Body of pancreas (tissue), 4 donors: ENCODE measurements around the gene SNED1.

Experiments
- POLR2A ChIP-seq, 3 donors: fragments of 450-650 bp; IDR thresholded peaks; one replicate each; pipeline ENCODE4 v1.6.1; 2016; ENCODE audit warnings: antibody characterized with exemption in 3 of 3, mild to moderate bottlenecking in 2 of 3
- TF ChIP-seq, protein P1 (sequence below), 7 experiments: fragments of 450-650 bp in 4 of 7; fragments of 200-600 bp in 3 of 7; sonication (generic) in 3 of 7; IDR thresholded peaks; one replicate each; pipeline ENCODE4 v1.5.1; 2016 to 2019; ENCODE audit warnings: antibody characterized with exemption in 7 of 7

DNA sequence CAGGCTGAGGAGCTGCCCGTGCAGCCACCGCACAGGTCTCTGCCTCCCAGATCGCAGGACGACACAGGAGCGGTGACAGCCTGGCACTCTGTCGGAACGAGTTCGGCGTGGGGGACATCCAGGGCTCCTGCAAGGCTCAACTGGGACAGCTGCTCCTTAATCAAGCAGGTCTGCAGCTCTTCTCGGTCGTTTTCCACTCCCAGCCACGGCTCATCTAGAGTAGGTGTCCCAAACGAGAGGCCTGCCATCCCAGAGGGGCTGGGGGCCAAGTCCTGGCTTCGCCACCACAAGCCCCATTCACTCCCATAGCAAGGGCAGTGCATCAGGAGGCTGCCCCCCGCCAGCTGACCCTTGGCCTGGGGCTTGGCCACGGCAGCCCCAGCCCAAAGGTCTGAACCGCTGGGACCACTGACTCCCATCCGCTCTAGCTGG is 128.4 kb downstream of the SNED1 start:
- TF ChIP-seq, protein P1, sequence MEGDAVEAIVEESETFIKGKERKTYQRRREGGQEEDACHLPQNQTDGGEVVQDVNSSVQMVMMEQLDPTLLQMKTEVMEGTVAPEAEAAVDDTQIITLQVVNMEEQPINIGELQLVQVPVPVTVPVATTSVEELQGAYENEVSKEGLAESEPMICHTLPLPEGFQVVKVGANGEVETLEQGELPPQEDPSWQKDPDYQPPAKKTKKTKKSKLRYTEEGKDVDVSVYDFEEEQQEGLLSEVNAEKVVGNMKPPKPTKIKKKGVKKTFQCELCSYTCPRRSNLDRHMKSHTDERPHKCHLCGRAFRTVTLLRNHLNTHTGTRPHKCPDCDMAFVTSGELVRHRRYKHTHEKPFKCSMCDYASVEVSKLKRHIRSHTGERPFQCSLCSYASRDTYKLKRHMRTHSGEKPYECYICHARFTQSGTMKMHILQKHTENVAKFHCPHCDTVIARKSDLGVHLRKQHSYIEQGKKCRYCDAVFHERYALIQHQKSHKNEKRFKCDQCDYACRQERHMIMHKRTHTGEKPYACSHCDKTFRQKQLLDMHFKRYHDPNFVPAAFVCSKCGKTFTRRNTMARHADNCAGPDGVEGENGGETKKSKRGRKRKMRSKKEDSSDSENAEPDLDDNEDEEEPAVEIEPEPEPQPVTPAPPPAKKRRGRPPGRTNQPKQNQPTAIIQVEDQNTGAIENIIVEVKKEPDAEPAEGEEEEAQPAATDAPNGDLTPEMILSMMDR (IDR thresholded peaks at IDR 0.05), result no peak
- no peak for TF ChIP-seq POLR2A (IDR thresholded peaks at IDR 0.05)
